KMS-11 (cell line): ENCODE data around the gene ECSCR.

Experiments used
- H2AFZ ChIP-seq: fragments of 200-600 bp; sonication (generic); 2 replicates; pipeline ENCODE4 v1.6.1; 2016; ENCODE audit warnings: antibody characterized with exemption, mixed run types, low read depth
- H3K27ac ChIP-seq: fragments of 200-600 bp; sonication (generic); 2 replicates; pipeline ENCODE4 v1.6.1; 2016; ENCODE audit warnings: mild to moderate bottlenecking, mixed run types
- H3K27me3 ChIP-seq: fragments of 200-600 bp; sonication (generic); 2 replicates; pipeline ENCODE4 v1.6.1; 2017; ENCODE audit warnings: mild to moderate bottlenecking, low read depth, mixed run types, moderate library complexity; ENCODE audit not compliant: insufficient read depth
- H3K36me3 ChIP-seq: fragments of 200-600 bp; sonication (generic); 2 replicates; pipeline ENCODE4 v1.6.1; 2017; ENCODE audit warnings: mild to moderate bottlenecking, mixed run types; ENCODE audit not compliant: insufficient read depth
- H3K4me1 ChIP-seq: fragments of 200-600 bp; sonication (generic); 2 replicates; pipeline ENCODE4 v1.6.1; 2016; ENCODE audit warnings: mild to moderate bottlenecking, low read depth, mixed run types; ENCODE audit not compliant: poor library complexity, severe bottlenecking
- H3K4me2 ChIP-seq: fragments of 200-600 bp; sonication (generic); 2 replicates; pipeline ENCODE4 v1.7.0; 2016; ENCODE audit warnings: mild to moderate bottlenecking, mixed run types
- H3K4me3 ChIP-seq: fragments of 200-600 bp; sonication (generic); IDR thresholded peaks from 2 replicates; pipeline ENCODE4 v1.6.1; 2017; ENCODE audit warnings: low read depth, low read length, mixed read lengths; ENCODE audit not compliant: insufficient read depth
- H3K79me2 ChIP-seq: fragments of 200-600 bp; sonication (generic); 2 replicates; pipeline ENCODE4 v1.6.1; 2016; ENCODE audit warnings: low read depth, mixed run types; ENCODE audit not compliant: insufficient read depth
- H3K9ac ChIP-seq: fragments of 200-600 bp; sonication (generic); 2 replicates; pipeline ENCODE4 v1.6.1; 2016; ENCODE audit warnings: mild to moderate bottlenecking, mixed run types
- H4K20me1 ChIP-seq: fragments of 200-600 bp; sonication (generic); 2 replicates; pipeline ENCODE4 v1.6.1; 2016; ENCODE audit warnings: mild to moderate bottlenecking, mixed run types; ENCODE audit not compliant: insufficient read depth
- TF ChIP-seq, protein P1 (sequence below): fragments of 200-600 bp; sonication (generic); conservative IDR thresholded peaks from 2 replicates; pipeline ENCODE4 v1.6.1; 2017; ENCODE audit warnings: low read depth, mild to moderate bottlenecking, antibody characterized with exemption, low read length, moderate library complexity, mixed read lengths

Gene ECSCR

DNA sequence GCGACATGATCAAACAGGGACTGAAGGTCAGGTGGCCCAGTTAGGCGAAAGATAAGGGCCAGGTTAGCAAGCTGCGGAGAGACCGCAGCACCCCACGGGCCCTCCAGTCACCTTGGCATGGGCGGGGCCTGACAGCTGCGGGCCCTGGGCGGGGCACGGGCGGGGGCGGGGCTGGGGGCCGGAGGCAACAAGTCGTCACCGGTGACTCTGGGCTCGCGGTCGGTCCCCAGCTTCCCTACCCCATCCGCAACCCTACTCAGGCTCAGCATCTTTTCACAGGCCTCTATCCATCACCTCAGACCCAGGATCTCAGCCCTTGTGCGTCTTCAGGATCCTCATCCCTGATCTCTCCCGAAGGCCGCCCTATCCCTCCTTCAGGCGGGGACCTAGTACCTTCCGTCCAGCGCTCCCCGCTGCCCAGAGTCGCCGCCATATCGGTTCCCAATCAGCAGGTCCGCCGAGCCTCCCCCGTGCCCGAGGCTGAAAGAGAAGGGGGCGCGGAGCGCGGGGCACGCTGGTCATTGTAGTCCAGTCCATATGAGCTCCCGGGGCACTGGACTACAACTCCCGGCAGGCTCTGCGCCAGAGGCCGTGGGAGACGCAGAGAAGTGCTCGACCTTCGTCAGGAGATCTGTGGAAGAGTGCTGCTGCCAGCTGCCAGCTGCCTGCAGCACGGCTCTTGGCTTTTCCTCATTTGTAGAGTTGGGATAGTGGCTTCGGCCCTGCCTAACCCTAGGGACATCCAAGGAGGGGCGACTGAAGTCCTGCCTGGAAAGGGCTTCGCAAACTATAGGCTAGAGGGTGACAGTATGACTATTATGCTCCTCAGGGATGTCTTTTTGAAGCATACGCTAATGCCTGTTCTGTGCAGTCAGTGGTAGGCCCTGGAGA, 23.3 kb downstream of the ECSCR start, which contains the start of gene DNAJC18:
TSS of gene DNAJC18 (minus strand) at position 513 of the 891 bp plus-strand sequence. CDS start at position 433, 80 bp downstream.
- Histone ChIP-seq H3K4me3 (no peak within 1 kb of the TSS), H3K79me2 (no peaks in the 10 kb centered on the region), H3K9ac (peak within 1 kb of the TSS; percentile 91), H4K20me1 (no peaks in the 10 kb centered on the region), H3K27ac (peak within 1 kb of the TSS; percentile 90), H2AFZ (peak within 1 kb of the TSS; percentile 97), H3K27me3 (no peaks in the 10 kb centered on the region), H3K36me3 (no peaks in the 10 kb centered on the region), H3K4me2 (peak within 1 kb of the TSS; percentile 100), H3K4me1 (peaks cover 29% of the 10 kb centered on the region)
- TF ChIP-seq, protein P1, sequence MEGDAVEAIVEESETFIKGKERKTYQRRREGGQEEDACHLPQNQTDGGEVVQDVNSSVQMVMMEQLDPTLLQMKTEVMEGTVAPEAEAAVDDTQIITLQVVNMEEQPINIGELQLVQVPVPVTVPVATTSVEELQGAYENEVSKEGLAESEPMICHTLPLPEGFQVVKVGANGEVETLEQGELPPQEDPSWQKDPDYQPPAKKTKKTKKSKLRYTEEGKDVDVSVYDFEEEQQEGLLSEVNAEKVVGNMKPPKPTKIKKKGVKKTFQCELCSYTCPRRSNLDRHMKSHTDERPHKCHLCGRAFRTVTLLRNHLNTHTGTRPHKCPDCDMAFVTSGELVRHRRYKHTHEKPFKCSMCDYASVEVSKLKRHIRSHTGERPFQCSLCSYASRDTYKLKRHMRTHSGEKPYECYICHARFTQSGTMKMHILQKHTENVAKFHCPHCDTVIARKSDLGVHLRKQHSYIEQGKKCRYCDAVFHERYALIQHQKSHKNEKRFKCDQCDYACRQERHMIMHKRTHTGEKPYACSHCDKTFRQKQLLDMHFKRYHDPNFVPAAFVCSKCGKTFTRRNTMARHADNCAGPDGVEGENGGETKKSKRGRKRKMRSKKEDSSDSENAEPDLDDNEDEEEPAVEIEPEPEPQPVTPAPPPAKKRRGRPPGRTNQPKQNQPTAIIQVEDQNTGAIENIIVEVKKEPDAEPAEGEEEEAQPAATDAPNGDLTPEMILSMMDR: no peak

DNA sequence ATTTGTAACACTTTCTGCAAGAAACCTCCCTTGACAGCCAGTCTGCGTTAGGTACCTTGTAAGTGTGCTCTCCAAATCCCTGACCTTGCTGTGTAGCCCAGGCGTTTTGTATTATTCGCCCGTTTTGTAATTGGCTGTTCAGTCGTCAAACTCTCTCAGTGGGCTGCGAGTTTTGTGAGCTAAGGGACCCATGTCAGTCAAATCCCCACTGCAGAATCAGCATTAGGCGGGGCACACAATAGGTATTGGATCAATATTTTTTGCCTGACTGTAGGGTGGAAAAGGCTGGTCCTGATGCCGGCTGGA, 23.9 kb downstream of the ECSCR start:
- peak overlapping the region; percentile 97 for H2AFZ ChIP-seq
- TF ChIP-seq, protein P1: no peak
- no peaks in the 10 kb centered on the region for H3K27me3 ChIP-seq
- no peaks in the 10 kb centered on the region for H3K79me2 ChIP-seq
- H3K4me2 ChIP-seq: peak overlapping the region; percentile 100
- H3K36me3 ChIP-seq: no peaks in the 10 kb centered on the region
- H3K4me3 ChIP-seq: no peak overlapping the region
- peaks cover 29% of the 10 kb centered on the region for H3K4me1 ChIP-seq
- no peak overlapping the region; the same call in 1 of the 2 replicates for H3K9ac ChIP-seq
- no peaks in the 10 kb centered on the region for H4K20me1 ChIP-seq
- no peak overlapping the region for H3K27ac ChIP-seq

DNA sequence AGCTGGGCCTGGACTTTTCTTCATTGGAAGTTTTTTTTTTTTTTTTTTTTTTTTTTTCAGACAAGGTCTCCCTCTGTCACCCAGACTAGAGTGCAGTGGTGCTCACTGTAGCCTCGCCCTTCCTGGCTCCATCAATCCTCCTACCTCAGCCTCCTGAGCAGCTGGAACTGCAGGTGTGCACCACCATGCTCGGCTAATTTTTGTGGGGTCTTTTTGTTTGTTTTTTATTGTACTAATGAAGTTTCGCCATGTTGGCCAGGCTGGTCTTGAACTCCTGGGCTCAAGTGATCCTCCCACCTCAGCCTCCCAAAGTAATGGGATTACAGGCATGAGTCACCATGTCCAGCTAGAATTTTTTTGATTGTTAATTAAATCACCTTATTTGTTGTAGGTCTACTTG, 26.9 kb downstream of the ECSCR start:
- H3K79me2 ChIP-seq: no peaks in the 10 kb centered on the region
- H4K20me1 ChIP-seq: no peaks in the 10 kb centered on the region
- H3K4me2 ChIP-seq: no peak overlapping the region
- no peaks in the 10 kb centered on the region for H3K36me3 ChIP-seq
- TF ChIP-seq, protein P1: no peak
- H3K4me3 ChIP-seq: no peak overlapping the region
- peaks cover 29% of the 10 kb centered on the region for H3K4me1 ChIP-seq
- H3K9ac ChIP-seq: no peak overlapping the region
- no peak overlapping the region for H3K27ac ChIP-seq
- H2AFZ ChIP-seq: no peak overlapping the region
- no peaks in the 10 kb centered on the region for H3K27me3 ChIP-seq

DNA sequence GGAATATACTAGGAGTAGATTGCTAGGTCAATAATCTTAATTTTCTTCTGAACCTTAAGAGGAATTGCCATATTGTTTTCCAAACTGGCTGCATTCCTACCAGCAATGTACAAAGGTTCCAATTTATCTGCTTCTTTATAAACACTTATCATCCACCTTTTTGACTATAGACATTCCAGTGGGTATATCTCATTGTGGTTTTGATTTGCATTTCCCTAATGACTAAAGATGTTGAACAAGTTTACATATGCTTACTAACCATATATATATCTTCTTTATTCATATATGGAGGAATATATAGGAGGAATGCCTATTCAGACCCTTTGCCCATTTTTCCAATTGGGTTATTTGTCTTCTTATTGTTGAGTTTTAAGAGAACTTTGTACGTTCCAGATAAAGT, 30.8 kb downstream of the ECSCR start:
- Histone ChIP-seq H3K36me3 (no peaks in the 10 kb centered on the region), H3K4me2 (no peak overlapping the region), H4K20me1 (no peaks in the 10 kb centered on the region), H3K9ac (no peak overlapping the region), H3K4me3 (no peak overlapping the region), H3K27me3 (no peaks in the 10 kb centered on the region), H3K27ac (no peak overlapping the region), H3K4me1 (peaks cover 8% of the 10 kb centered on the region), H2AFZ (no peak overlapping the region), H3K79me2 (no peaks in the 10 kb centered on the region)
- TF ChIP-seq, protein P1: no peak
